PC-3 (cell line): ENCODE results near the gene TSPAN1. TPM values are rescaled to one million over a fixed set of nuclear protein-coding genes. Genes with fewer than 3 reads are reported as not detected.

Source experiments
- ATAC-seq: fragments of 200-7000 bp; cut with Tn5 transposase; 2 replicates; pipeline ENCODE4 v1.9.1; 2020; ENCODE audit warnings: mild to moderate bottlenecking, moderate library complexity
- BruUV-seq: library from RNA; stranded (reverse); fragments of 400-500 nt; replicated peaks from 2 replicates; lab custom pipeline; 2021; lab: Mats Ljungman, UMichigan
- CTCF ChIA-PET: fragments of 300-600 bp; sonication (Branson Sonifier 250); formaldehyde crosslinking; loops from one replicate; lab custom pipeline; 2022; ENCODE audit warnings: antibody characterized with exemption; lab: Charles Lee
- POLR2A ChIA-PET: fragments of 300-600 bp; sonication (Branson Sonifier 250); formaldehyde crosslinking; loops from one replicate; lab custom pipeline; 2022; ENCODE audit warnings: antibody characterized with exemption; ENCODE audit not compliant: unreplicated experiment; lab: Charles Lee
- DNase-seq: peaks from one replicate; pipeline ENCODE4 v3.0.0-alpha.2; 2015
- H2AFZ ChIP-seq: fragments of 300-600 bp; sonication (generic); 2 replicates; pipeline ENCODE4 v1.6.0; 2016; ENCODE audit warnings: antibody characterized with exemption, low read length
- H3F3A ChIP-seq: fragments of 300-600 bp; sonication (generic); one replicate; pipeline ENCODE4 v1.6.0; 2017; ENCODE audit warnings: antibody characterized with exemption, low read length, control low read depth, mild to moderate bottlenecking; ENCODE audit not compliant: unreplicated experiment
- H3K27ac ChIP-seq: fragments of 300-600 bp; sonication (generic); 2 replicates; pipeline ENCODE4 v1.5.1; 2016; ENCODE audit warnings: mild to moderate bottlenecking, low read length
- H3K27me3 ChIP-seq: fragments of 300-600 bp; sonication (generic); 2 replicates; pipeline ENCODE4 v1.6.1; 2016; ENCODE audit warnings: low read length, mixed read lengths
- H3K36me3 ChIP-seq: fragments of 300-600 bp; sonication (generic); 2 replicates; pipeline ENCODE4 v1.6.1; 2016; ENCODE audit warnings: low read depth, mixed run types, low read length, mixed read lengths
- H3K4me1 ChIP-seq: fragments of 300-600 bp; sonication (generic); 2 replicates; pipeline ENCODE4 v1.5.1; 2016; ENCODE audit warnings: low read length; ENCODE audit not compliant: insufficient read depth
- H3K4me2 ChIP-seq: fragments of 300-600 bp; sonication (generic); 2 replicates; pipeline ENCODE4 v1.6.0; 2016; ENCODE audit warnings: low read length
- H3K4me3 ChIP-seq: fragments of 300-600 bp; sonication (generic); 2 replicates; pipeline ENCODE4 v1.5.1; 2016; ENCODE audit warnings: mild to moderate bottlenecking, low read length, mixed read lengths
- H3K79me2 ChIP-seq: fragments of 300-600 bp; sonication (generic); 2 replicates; pipeline ENCODE4 v1.6.1; 2017; ENCODE audit warnings: low read length, mixed read lengths
- H3K9ac ChIP-seq: fragments of 300-600 bp; sonication (generic); 2 replicates; pipeline ENCODE4 v1.6.0; 2016; ENCODE audit warnings: mild to moderate bottlenecking, low read length
- H3K9me2 ChIP-seq: fragments of 300-600 bp; sonication (generic); replicated peaks from 2 replicates; pipeline ENCODE4 v1.6.1; 2016; ENCODE audit warnings: mixed run types, low read length, mixed read lengths
- H3K9me3 ChIP-seq: fragments of 300-600 bp; sonication (generic); 2 replicates; pipeline ENCODE4 v1.6.1; 2016; ENCODE audit warnings: low read length, mixed read lengths
- H4K20me1 ChIP-seq: fragments of 300-600 bp; sonication (generic); 2 replicates; pipeline ENCODE4 v1.6.1; 2016; ENCODE audit warnings: low read length, mixed read lengths
- EZH2 ChIP-seq: fragments of 300-600 bp; sonication (generic); IDR thresholded peaks from one replicate; pipeline ENCODE4 v1.6.1; 2017; ENCODE audit warnings: antibody characterized with exemption, mild to moderate bottlenecking, low read length; ENCODE audit not compliant: unreplicated experiment
- EZH2phosphoT487 ChIP-seq: fragments of 300-600 bp; sonication (generic); IDR thresholded peaks from 2 replicates; pipeline ENCODE4 v1.6.1; 2018; ENCODE audit warnings: mild to moderate bottlenecking, antibody characterized with exemption, low read length, borderline replicate concordance
- intact Hi-C: fragments of 100-400 bp; cut with micrococcal nuclease; formaldehyde crosslinking; loops from 2 replicates; pipeline ENCODE4 v1.9.0; 2023
- total RNA-seq: library from RNA; depleted of rRNA; stranded (reverse); fragments of >200 nt; gene quantifications from 2 replicates; pipeline ENCODE4 v1.2.3, GENCODE V29; 2014
- TF ChIP-seq, protein P1 (sequence below): fragments of 300-600 bp; sonication (generic); conservative IDR thresholded peaks from 2 replicates; pipeline ENCODE4 v1.5.1; 2017; ENCODE audit warnings: antibody characterized with exemption, low read depth, mild to moderate bottlenecking, low read length

Gene TSPAN1
- total RNA-seq, 1 experiment from 2014 or later: 33.7 TPM

DNA sequence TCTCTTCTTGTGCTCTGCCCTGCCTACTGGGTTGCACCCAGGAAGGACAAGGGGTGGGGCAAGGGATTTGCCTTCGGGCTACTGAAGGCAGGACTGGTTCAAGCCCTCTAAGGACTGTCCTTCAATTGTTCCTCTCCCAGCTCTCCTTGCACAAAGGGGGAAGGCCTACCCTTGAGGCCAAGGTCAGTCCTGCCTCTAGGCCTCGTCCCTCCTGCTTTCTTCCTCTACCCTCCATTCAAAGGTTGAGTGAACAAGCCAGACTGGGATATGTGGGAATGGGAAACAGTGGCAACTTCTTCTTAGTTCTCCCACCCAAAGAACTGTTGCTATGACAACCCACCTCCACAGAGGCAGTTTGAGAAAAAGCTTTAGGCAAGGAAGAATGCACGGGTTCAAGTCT is 30.9 kb downstream of the TSPAN1 start:
- Histone ChIP-seq H4K20me1 (no peaks in the 10 kb centered on the region), H3K79me2 (no peaks in the 10 kb centered on the region), H3K9me2 (no peaks in the 10 kb centered on the region), H2AFZ (no peak overlapping the region), H3K4me1 (no peaks in the 10 kb centered on the region), H3K27me3 (no peaks in the 10 kb centered on the region), H3K36me3 (no peaks in the 10 kb centered on the region), H3K9ac (no peak overlapping the region), H3F3A (no peaks in the 10 kb centered on the region), H3K4me2 (no peak overlapping the region), H3K4me3 (no peak overlapping the region), H3K9me3 (no peaks in the 10 kb centered on the region), H3K27ac (no peak overlapping the region)
- POLR2A ChIA-PET: no interaction called here
- no TSS peak for BruUV-seq
- CTCF ChIA-PET: no interaction called here
- TF ChIP-seq EZH2phosphoT487: no peak
- TF ChIP-seq, protein P1, sequence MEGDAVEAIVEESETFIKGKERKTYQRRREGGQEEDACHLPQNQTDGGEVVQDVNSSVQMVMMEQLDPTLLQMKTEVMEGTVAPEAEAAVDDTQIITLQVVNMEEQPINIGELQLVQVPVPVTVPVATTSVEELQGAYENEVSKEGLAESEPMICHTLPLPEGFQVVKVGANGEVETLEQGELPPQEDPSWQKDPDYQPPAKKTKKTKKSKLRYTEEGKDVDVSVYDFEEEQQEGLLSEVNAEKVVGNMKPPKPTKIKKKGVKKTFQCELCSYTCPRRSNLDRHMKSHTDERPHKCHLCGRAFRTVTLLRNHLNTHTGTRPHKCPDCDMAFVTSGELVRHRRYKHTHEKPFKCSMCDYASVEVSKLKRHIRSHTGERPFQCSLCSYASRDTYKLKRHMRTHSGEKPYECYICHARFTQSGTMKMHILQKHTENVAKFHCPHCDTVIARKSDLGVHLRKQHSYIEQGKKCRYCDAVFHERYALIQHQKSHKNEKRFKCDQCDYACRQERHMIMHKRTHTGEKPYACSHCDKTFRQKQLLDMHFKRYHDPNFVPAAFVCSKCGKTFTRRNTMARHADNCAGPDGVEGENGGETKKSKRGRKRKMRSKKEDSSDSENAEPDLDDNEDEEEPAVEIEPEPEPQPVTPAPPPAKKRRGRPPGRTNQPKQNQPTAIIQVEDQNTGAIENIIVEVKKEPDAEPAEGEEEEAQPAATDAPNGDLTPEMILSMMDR: no peak
- TF ChIP-seq EZH2: no peak
- ATAC-seq (no peak), DNase-seq (no peak)
- intact Hi-C loops: no loop called here

DNA sequence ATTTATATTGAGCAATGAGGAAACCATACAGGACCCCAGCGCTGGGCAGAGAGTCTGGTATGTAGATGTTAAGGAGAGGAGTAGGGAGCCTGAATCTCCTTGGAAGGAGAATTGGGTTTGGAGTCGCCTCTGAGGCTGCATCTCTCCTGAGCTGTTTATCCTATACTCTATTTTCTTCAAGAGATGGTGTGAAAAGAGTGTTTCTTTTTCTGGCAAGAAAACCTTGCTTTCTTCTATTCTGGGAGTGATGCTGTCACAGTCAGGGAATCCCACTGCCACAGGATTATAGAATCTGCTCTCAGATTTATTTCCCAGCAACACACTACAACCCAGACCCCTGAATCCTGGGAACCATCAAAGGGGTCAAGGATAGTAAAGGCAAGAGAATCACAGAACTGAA is 31.5 kb downstream of the TSPAN1 start:
- CTCF ChIA-PET: no interaction called here
- no peak for DNase-seq
- Histone ChIP-seq H4K20me1 (no peaks in the 10 kb centered on the region), H2AFZ (no peak overlapping the region), H3K27me3 (no peaks in the 10 kb centered on the region), H3K9ac (no peak overlapping the region), H3K4me1 (no peaks in the 10 kb centered on the region), H3K4me3 (no peak overlapping the region), H3K36me3 (no peaks in the 10 kb centered on the region), H3K27ac (no peak overlapping the region), H3K9me3 (no peaks in the 10 kb centered on the region), H3K79me2 (no peaks in the 10 kb centered on the region), H3K4me2 (no peak overlapping the region), H3F3A (no peaks in the 10 kb centered on the region), H3K9me2 (no peaks in the 10 kb centered on the region)
- POLR2A ChIA-PET: no interaction called here
- ATAC-seq: no peak
- BruUV-seq: no TSS peak
- intact Hi-C loops: no loop called here
- TF ChIP-seq, protein P1: no peak
- TF ChIP-seq EZH2phosphoT487 (no peak), EZH2 (no peak)

DNA sequence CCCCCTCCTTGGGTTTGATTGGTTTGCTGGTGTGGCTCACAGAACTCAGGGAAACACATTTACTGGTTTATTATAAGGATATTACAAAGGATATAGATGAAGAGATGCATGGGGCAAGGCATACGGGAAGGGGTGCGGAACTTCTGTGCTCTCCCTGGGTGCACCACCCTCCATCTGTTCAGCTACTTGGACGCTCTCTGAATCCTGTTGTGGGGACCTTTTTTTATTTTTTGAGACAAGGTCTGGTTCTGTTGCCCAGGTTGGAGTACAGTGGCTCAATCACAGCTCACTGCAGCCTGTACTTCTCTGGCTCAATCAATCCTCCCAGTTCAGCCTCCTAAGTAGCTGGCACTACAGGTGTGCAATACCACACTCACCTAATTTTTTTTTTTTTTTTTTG is 35.7 kb downstream of the TSPAN1 start:
- TF ChIP-seq, protein P1: no peak
- no peak for TF ChIP-seq EZH2phosphoT487
- TF ChIP-seq EZH2: no peak
- POLR2A ChIA-PET: interaction anchor here (0.6 kb wide), 1 partner anchor 620 kb away, joined by 3 read pairs; no protein-coding TSS in a partner anchor
- Histone ChIP-seq H3K9ac (no peak overlapping the region), H3K9me2 (no peaks in the 10 kb centered on the region), H3K27ac (no peak overlapping the region), H3K4me1 (no peaks in the 10 kb centered on the region), H3K36me3 (no peaks in the 10 kb centered on the region), H3F3A (no peaks in the 10 kb centered on the region), H2AFZ (no peak overlapping the region), H3K4me3 (no peak overlapping the region), H4K20me1 (no peaks in the 10 kb centered on the region), H3K4me2 (no peak overlapping the region), H3K9me3 (no peaks in the 10 kb centered on the region), H3K79me2 (no peaks in the 10 kb centered on the region), H3K27me3 (no peaks in the 10 kb centered on the region)
- ATAC-seq (no peak), DNase-seq (no peak)
- intact Hi-C loops: no loop called here
- no TSS peak for BruUV-seq
- CTCF ChIA-PET: no interaction called here
